Activated CD8-positive, alpha-beta memory T cell treated with anti-CD3 and anti-CD28 coated beads for 24 hours (primary cell): ENCODE data around the gene LRRC27.
A peak's percentile ranks its signal among the peaks of the same experiment; 100 is the strongest.
"Not testable (repeated sequence)": the region's sequence is repeated elsewhere in the genome, so short reads cannot be mapped to it uniquely, and the experiment has no call there.

ENCODE experiments used
- DNase-seq: peaks from one replicate; pipeline ENCODE4 v3.0.0-alpha.2; 2020

Gene LRRC27

DNA sequence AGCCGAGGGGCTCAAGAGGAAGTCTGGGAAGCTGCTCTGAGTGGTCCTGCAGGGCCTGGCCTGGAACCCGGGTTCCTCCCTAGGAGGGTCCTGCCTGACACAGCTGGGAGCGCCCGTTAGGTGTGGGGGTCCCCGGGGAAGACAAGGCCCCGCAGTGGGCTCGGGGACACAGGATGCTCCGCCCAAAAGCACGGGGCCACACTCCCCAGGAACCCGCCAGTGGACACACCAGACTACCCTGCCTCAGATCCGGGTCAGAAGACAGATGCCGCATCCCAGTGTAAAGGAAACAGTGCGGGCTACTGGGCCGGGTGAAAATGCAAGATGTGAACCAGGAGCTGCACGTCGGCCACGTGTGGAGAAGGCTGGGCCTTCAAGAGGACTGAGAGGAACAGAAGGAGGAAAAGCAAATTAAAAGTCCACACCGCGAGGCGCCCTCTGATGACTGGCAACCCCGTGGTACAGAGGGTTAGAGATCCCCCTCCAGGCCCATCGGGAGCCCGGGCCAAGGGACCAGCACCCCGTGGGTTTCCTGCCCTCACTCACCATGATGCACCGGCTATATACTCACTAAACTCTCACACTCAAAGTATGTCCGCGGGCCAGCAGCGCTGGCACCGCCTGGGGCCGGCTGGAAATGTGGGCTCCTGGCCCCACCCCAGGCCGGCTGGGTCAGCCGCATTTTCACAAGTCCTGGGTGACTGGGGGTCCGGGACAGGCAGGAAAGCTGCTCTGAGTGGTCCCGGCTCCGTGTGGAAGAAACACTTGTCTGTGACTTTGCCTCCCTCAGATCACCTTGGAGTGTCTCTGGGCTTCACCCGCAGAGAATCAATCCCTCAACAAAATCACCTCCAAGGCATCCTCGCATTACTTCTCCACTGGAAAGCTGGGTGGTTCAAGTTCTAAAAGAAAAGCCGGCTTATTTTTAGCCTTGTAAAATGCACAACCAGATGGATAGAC is 30.3 kb upstream of the LRRC27 start:
- no peak for DNase-seq

- DNase-seq: no peak
Observed at GRCh38 chr10:132302421-132303310, 29.3 kb upstream of the LRRC27 start.

DNA sequence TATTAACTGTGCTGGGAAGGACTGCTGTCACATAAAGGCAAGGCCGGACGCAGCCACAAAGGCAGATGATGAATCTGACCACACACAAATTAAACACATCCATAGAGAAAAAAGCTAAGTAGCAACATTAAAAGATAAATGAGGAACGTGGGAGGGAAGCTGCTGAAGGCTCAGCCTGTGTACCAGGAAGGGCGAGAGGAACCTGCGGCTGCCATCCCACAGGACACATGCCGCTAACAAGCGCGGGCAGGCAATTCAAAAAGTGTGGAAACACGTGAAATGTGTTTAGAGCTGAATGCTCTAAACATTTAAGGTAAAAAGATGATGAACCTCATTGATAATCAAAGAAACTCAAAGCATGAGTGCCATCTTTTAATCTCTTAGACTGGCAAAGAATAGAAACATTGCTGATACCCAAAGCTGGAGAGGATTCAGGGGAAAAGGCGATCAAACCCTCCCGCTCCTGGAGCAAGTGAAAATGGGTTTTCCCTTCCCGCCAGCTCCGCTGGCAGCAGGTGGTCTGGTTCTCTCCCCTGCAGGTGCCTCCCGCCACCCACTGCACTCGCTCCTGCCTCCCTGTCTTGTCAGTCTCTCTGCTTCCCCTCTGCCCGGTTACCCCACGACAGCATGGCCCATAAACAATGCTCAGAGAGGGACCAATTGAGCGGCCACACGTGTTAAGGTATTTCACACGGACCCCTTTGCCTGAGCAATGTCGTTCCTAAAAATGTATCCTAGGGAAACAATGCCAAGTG is 28.5 kb upstream of the LRRC27 start:
- DNase-seq: no peak

GRCh38 chr10:132304756-132305509 is 27.1 kb upstream of the LRRC27 start:
- DNase-seq: no peak

DNA sequence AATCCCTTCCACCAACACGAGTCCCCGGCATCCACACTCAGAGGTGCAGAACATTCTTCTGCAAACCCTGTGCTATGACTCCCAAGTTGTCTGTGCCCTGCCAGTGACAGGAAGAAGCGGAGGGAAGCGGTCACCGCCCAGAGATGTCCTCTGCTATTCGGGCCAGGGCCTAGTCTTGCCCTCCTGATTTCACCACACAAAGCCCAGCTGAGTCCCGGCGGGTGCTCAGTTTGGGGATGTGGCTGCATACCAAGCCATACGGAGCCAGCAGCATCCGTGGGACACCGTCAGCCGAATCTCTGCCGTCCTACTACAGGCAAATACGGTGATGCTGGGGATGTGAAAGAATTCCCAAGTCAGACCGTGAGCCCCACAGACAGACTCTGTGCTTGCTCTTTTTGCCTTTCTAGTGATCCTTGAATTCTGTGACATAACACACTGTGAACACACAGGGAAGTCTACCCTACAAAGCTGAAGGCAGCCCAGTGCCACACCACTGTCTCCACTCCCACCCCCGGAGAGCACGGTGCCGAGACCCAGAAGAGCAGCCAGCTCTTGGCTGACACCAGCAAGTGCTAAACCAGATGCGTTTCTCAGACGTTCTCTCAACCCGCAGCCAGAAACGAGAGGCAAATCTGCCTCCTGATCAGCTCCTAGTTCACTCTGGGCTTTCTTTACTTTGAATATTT is 26.2 kb upstream of the LRRC27 start:
- DNase-seq: no peak

DNA sequence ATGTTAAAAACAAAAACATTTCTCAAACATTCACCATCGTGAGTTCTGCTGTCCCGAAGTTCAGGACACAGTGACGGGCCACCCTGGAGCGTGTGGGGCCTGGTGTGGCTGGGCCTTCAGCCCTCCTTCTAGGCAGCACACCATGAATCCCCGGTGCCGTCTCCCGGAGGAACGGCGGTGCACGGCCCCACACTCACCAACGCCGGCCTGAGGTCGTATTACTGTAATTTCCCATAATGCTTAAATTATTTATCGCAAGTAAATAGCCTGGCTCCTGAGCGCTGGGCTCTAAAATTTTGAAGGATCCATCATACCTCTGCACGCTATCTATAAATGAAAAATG is 25.7 kb upstream of the LRRC27 start:
- DNase-seq: no peak

DNA sequence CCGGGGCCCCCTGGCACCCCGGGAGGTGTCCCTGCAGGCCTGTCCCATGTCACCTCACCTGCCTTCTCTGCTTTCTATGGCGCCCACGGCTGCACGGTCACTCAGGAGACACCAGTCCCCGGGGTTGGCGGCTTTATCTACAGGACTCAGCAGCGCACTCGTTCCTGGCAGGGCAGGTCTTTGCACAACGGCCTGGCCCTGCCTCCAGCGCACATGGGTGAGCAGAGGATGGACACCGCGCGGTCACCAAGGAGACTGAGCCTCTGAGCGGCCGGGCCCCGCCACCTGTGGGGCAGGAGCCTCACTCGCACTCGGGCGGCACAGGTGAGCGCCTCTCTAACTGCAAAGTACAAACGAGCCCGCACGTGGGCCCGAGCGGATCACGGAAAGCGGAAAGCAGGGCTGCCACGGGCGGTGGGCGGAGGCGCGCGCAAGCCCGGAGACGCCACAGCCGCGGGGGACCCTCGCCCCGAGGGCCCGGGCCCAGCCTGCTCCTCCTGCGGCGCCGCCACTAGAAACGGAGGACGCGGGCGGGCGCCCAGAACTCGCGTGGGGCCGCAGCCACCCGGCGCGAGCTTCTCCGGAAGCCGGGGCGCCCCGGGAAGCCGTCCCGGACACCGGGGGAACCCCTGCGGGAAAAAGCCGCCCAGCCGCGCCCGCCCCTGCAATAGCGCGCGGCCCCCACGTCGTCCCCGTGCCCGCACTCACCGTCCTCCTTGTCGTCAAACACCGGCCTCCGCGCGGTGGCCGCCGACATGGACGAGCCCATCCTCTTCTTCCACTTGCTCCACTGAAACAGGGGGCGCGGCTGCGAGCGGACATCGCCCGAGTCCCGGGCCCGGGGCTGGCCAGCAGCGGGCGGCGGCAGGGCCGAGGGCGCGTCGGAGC is 24.9 kb upstream of the LRRC27 start:
- DNase-seq: peak; percentile 79

DNA sequence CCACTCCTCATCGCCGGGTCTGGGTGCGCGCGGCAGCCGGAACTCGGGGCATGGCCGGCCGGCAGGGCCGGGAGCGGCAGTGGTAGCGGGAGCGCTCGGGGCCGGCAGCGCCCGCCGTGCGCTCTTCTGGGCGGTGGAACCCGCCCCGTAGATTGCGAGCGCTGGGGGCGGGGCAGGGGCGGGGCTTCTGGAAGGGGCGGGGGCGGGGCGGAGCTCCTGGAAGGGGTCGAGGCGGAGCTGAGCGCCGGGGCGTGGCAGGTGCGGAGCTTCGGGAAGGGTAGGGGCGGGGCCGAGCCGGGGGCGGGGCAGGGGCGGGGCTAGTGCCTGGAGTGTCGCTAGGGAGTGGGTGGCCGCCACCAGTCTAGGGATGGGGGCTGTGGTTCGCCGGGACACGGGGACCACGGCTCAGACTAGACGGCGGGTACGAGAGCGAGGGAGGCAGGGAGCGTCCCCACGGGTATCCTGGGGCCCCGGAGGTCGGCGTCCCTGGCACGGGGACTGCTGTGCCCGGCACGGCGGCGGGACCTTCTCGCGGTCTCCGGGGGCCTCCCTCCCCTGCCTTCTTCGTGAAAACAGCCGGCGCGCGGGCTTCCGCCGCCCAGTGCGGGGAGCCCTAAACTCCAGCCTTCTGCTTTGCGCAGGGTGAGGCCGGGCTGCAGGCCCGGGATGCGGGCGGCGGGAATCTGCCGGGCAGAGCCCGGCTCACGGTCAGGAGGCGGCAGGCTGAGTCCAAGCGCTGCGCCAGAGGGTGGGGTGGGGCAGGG is 24.0 kb upstream of the LRRC27 start, which contains the start of gene STK32C:
TSS of gene STK32C (minus strand) at position 128 of the 764 bp plus-strand sequence. CDS start at position 11, 117 bp downstream.
- DNase-seq: peak; percentile 96

DNA sequence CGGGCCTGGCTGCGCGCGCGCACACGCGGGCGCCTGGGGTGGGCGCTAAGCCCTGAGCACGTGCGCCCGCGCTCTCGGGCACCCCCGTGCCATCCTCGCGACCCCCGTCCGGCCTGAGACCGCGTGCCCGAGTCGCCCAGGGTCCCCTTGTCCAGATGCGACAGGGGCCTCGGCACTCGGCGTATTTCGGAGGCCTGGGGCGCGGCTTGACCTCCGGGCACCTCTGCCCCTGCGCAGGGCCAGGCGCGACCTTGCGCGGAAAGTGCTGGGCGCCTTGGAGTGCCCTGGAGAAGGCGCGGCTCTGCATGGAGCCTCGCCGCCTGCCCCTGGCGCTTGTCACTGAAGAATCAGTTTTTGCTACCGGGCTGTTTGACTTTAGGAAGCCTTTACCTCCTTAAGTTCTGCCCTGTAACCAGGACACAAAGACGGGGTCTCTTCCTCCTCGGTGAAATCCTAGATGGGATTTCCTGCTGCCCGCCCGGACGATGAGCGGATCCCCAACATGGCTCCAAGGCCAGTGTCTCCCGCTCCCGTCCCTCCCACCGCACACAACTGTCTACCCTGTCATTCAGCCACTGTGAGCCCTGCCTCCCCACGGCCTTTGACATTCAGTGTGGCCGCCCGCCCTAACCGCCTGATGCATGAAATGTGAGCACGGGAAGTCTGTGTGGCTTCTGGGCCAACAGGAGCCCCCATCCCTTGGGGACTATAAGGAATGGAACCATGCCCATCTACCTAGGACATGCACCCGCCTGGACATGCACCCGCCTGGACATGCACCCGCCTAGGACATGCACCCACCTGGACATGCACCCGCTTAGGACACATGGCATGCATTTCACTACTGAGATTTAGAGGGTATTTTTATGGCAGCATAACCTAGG is 23.2 kb upstream of the LRRC27 start:
- DNase-seq: peak; percentile 74

- no peak for DNase-seq
Observed at GRCh38 chr10:132309471-132309865, 22.5 kb upstream of the LRRC27 start.

DNA sequence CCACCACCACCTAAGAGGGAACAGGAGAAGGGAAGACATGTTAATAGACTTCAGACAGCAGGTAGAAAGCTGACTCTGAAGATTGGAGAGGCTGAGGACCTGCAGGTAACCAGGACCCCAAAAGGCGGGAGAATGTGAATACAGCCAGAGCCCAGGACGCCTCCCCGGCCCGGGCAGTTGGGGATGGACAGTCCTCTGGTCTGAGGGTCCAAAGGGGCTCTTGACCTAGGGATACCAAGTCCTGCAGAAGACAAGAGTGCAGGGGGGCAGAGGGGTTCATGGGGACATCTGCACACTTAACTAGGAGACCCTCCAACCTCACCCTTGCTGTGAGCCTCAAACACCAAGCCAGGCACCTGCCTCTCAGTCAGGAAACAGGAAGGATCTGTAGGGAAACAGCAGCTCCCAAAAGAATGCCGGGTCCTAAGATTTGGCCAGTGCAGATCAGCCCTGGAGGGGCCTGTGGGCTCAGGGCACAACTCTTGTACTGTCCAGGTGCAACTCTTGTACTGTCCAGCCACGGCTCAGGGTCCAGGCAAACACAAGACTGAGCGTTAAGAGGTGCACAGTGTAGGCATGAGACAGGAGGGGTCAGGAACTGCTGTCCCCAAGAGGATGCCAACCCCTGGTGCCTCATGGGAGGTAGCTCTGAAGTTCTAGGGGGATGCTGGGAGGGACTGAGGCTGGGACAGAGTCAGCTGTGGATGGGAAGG is 22.0 kb upstream of the LRRC27 start:
- DNase-seq: no peak

DNA sequence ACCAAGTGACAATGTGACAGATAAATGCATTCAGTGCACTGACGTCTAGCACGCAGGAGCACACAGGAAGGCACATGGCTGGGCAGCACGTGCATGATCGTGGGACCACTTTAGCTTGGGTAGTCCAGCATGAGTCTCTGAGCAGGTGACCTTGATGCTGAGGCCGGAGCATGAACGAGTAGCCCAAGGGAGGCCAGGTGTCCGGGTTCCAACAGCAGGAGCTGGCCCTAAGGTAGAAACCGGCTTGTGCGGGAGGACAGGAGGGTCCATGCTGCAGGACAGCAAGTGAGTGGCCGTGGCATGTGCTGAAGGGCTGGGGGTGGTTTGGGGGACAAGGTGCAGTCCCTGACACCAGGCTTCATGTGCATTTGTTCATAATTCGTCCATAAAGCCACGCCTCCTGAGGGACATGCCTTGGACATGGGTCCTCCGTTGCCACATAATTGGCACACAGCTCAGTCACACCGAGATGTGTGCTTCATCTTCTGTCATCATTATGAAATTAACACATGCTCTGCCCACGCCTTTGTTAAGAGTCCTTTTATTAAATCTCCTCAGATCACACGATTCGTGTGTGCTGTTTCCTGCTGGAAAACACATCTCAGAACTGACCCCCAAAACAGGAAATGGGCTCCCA is 21.2 kb upstream of the LRRC27 start:
- DNase-seq: no peak

DNA sequence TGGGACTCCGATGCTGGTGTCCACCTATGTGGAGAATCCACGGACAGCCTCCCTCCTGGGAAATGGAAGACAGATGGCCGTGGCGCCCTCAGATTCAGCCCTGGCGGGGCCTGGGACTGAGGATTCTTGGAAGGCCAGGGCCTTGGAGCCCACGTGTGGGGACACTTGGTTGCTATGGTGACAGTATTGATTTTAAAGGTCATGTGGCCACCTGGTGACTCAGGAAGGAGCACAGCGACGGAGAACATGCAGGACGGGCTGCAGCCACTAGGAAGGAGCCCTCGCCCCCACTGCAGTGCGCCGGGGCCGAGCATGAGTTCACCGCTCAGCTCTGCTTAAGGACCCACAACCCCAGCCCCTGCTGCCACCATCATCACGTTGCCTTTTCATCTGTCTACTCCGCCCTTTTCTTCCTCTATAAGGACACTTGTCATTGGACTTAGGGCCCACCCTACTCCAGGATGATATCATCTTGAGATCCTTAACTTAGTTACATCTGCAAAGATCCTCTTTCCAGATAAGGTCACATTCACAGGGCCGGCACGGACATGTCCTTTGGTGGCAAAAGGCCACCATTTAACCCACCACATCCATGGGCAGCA is 20.6 kb upstream of the LRRC27 start:
- no peak for DNase-seq

GRCh38 chr10:132313305-132313704 is 18.7 kb upstream of the LRRC27 start:
- no peak for DNase-seq

- no peak for DNase-seq
Observed at GRCh38 chr10:132313865-132314264, 18.1 kb upstream of the LRRC27 start.

DNA sequence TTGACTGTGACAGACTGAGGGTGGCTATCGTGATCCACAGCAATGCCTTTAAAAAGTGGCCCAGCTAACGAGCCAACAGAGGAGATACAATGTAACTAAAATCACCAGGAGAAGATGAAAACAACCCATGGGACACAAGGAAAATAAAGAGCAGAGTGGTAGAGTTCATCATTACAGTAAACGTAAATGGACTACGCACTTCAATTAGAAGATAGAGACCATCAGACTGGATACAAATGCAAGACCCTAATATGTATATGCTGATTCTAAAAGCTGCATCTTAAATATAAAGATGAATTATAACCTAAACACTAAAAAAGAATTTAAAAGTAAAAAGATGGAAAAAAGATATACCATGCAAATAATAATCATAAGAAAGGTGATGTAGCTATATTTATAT is 17.7 kb upstream of the LRRC27 start:
- no peak for DNase-seq

- DNase-seq: not testable (repeated sequence)
Observed at GRCh38 chr10:132314881-132315280, 17.1 kb upstream of the LRRC27 start.
